ENCODE data around the gene PFN3. TPM values are rescaled to one million over a fixed set of nuclear protein-coding genes. Genes with fewer than 3 reads are reported as not detected.
"Not testable (repeated sequence)": the region's sequence is repeated elsewhere in the genome, so short reads cannot be mapped to it uniquely, and the experiment has no call there.

Gene PFN3
- total RNA-seq, 1 donor from 2014 or later = not detected

DNA sequence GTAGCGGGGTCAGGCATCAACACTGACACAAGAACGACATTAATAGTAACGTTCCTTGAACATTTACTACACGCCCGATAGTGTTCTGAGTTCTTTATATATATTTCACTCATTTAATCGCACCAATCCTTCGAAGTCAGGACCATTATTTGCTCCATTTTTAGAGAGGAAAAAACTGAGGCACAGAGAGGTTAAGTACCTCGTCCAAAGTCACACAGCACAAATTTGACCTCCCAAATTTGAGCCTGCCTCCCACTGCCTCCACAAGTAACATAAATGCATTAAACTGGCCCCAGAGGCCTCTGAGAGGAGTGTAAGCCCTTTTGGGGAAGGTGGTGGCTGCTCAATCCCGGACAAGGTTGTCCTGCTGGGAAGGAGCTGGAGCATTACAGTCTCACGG, 36.9 kb downstream of the PFN3 start:
- no peak for DNase-seq (ENCODE audit: extremely low spot score in 2 of 2)
- H3K36me3 ChIP-seq = no peaks in the 10 kb centered on the region
- TF ChIP-seq, protein P1, sequence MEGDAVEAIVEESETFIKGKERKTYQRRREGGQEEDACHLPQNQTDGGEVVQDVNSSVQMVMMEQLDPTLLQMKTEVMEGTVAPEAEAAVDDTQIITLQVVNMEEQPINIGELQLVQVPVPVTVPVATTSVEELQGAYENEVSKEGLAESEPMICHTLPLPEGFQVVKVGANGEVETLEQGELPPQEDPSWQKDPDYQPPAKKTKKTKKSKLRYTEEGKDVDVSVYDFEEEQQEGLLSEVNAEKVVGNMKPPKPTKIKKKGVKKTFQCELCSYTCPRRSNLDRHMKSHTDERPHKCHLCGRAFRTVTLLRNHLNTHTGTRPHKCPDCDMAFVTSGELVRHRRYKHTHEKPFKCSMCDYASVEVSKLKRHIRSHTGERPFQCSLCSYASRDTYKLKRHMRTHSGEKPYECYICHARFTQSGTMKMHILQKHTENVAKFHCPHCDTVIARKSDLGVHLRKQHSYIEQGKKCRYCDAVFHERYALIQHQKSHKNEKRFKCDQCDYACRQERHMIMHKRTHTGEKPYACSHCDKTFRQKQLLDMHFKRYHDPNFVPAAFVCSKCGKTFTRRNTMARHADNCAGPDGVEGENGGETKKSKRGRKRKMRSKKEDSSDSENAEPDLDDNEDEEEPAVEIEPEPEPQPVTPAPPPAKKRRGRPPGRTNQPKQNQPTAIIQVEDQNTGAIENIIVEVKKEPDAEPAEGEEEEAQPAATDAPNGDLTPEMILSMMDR (IDR thresholded peaks at IDR 0.05) = no peak
- TF ChIP-seq POLR2AphosphoS5 (IDR thresholded peaks at IDR 0.05; ENCODE audit: insufficient read depth in 1 of 2, low read depth in 1 of 2) (no peak), POLR2A (IDR thresholded peaks at IDR 0.05) (no peak)
- peak overlapping the region; percentile 50 to 51 for H3K4me3 ChIP-seq
- no peaks in the 10 kb centered on the region for H3K9me3 ChIP-seq
- H3K4me1 ChIP-seq = peaks cover 53% of the 10 kb centered on the region
- no peak overlapping the region for H3K27ac ChIP-seq
- no peaks in the 10 kb centered on the region for H3K27me3 ChIP-seq
- intact Hi-C loops (cut with DNase I) = no loop called here

DNA sequence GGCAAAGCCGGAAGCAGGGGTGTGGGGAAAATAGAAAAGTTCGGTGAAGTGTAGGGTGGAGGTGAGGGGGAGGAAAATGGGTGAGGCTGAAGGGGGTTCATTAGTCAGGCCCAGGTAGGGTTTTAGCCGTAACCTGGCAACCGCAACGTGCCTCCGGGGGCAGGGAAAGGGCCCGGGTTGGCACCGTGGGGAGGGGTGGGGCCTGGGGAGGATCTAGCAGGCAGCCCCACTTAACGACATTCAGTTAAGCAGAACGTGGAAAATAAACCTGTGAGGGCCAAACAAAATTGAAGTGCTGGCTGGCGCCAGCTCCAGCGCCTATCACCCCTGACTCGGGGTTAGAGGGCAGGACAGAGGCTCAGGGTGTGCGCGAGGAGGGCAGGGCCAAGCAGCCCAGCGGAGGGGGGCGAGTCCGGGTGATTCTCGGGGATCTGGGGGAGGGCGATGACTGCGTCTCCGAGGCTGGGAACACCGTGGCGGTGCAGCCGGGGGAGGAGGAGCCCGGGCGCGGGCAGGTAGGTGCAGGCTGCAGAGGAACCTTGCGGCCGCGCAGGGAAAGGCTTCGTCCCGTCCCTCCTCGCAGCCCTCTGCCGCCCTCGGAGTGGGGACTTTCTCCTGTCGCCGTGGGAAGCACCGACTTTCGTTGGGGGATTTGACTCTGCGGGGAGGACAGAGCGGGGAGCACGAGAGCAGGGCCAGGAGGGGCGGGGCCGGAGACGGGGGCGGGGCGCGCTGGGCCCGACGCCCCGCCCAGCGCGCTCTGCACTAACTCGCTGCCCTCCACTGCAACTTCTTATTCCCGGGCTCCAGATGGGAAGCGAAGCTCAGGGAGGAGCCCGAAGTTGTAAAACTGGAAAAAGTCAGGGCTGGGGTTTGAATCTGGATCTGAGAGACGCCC, 37.6 kb downstream of the PFN3 start:
- H3K36me3 ChIP-seq = no peaks in the 10 kb centered on the region
- H3K9me3 ChIP-seq = no peaks in the 10 kb centered on the region

GRCh38 chr5:177362292-177362609, 38.2 kb downstream of the PFN3 start:
- peak overlapping the region; percentile 66 for H3K27ac ChIP-seq
- peaks cover 51% of the 10 kb centered on the region for H3K4me1 ChIP-seq
- H3K4me3 ChIP-seq = peak overlapping the region in 1 of 2 donors; percentile 51
- H3K27me3 ChIP-seq = no peaks in the 10 kb centered on the region
- TF ChIP-seq, protein P1 (IDR thresholded peaks at IDR 0.05) = no peak
- TF ChIP-seq POLR2A (IDR thresholded peaks at IDR 0.05) (no peak), POLR2AphosphoS5 (IDR thresholded peaks at IDR 0.05; ENCODE audit: insufficient read depth in 1 of 2, low read depth in 1 of 2) (no peak)
- H3K36me3 ChIP-seq = no peaks in the 10 kb centered on the region
- intact Hi-C loops (cut with DNase I) = no loop called here
- no peaks in the 10 kb centered on the region for H3K9me3 ChIP-seq
- DNase-seq (ENCODE audit: extremely low spot score in 2 of 2) = no peak

More for the DNA sequence above, 37.6 kb downstream of the PFN3 start:
- H3K27ac ChIP-seq = peak overlapping the region; percentile 66
- peaks cover 58% of the 10 kb centered on the region for H3K4me1 ChIP-seq
- intact Hi-C loops (cut with DNase I) = no loop called here
- H3K27me3 ChIP-seq = no peaks in the 10 kb centered on the region
- peak overlapping the region; percentile 50 to 51 for H3K4me3 ChIP-seq
- no peak for DNase-seq (ENCODE audit: extremely low spot score in 2 of 2)
- TF ChIP-seq, protein P1 (IDR thresholded peaks at IDR 0.05) = no peak
- peak in 1 of 2 donors; percentile 21 for TF ChIP-seq POLR2AphosphoS5 (IDR thresholded peaks at IDR 0.05; ENCODE audit: insufficient read depth in 1 of 2, low read depth in 1 of 2)

GRCh38 chr5:177361418-177362291, 38.8 kb downstream of the PFN3 start:
- Histone ChIP-seq H3K27ac (no peak overlapping the region), H3K27me3 (no peaks in the 10 kb centered on the region), H3K4me1 (peaks cover 49% of the 10 kb centered on the region), H3K9me3 (no peaks in the 10 kb centered on the region), H3K36me3 (no peaks in the 10 kb centered on the region), H3K4me3 (no peak overlapping the region)
- TF ChIP-seq, protein P1 (IDR thresholded peaks at IDR 0.05) = no peak
- TF ChIP-seq POLR2AphosphoS5 (IDR thresholded peaks at IDR 0.05; ENCODE audit: insufficient read depth in 1 of 2, low read depth in 1 of 2) (no peak), POLR2A (IDR thresholded peaks at IDR 0.05) (no peak)
- intact Hi-C loops (cut with DNase I) = no loop called here
- no peak for DNase-seq (ENCODE audit: extremely low spot score in 2 of 2)

GRCh38 chr5:177360740-177361139, 39.7 kb downstream of the PFN3 start:
- intact Hi-C loops (cut with DNase I); H3K27me3 ChIP-seq; H3K4me3 ChIP-seq; DNase-seq (ENCODE audit: extremely low spot score in 2 of 2); H3K9me3 ChIP-seq; H3K36me3 ChIP-seq; H3K27ac ChIP-seq: not testable (repeated sequence)
- peaks cover 40% of the 10 kb centered on the region for H3K4me1 ChIP-seq

All from vagina (tissue), 2 donors.